Kidney epithelial cell (primary cell): ENCODE results near the gene MYO16. TPM values are rescaled to one million over a fixed set of nuclear protein-coding genes. Genes with fewer than 3 reads are reported as not detected.

ENCODE experiments used
- DNase-seq: peaks from one replicate; pipeline ENCODE4 v3.0.0-alpha.2; 2010; ENCODE audit warnings: low read depth
- H3K27me3 ChIP-seq: 2 replicates; pipeline ENCODE4 v1.6.0; 2011; ENCODE audit warnings: low read length; ENCODE audit not compliant: control insufficient read depth, insufficient read depth
- H3K36me3 ChIP-seq: 2 replicates; pipeline ENCODE4 v1.5.1; 2011; ENCODE audit warnings: low read length; ENCODE audit not compliant: control insufficient read depth, insufficient read depth
- H3K4me3 ChIP-seq: 2 replicates; pipeline ENCODE4 v1.5.1; 2011; ENCODE audit warnings: low read depth, mild to moderate bottlenecking, control low read depth, low read length
- CTCF ChIP-seq: IDR thresholded peaks from 2 replicates; pipeline ENCODE4 v1.5.1; 2011; ENCODE audit warnings: mild to moderate bottlenecking, moderate library complexity, low read length, control low read depth, inconsistent platforms; ENCODE audit not compliant: insufficient read depth, poor library complexity, severe bottlenecking
- total RNA-seq: library from RNA; depleted of rRNA; stranded (reverse); fragments of >200 nt; gene quantifications from 2 replicates; pipeline ENCODE4 v1.2.3, GENCODE V29; 2015

Gene MYO16
- total RNA-seq, 1 donor from 2014 or later: 0.38 TPM

DNA sequence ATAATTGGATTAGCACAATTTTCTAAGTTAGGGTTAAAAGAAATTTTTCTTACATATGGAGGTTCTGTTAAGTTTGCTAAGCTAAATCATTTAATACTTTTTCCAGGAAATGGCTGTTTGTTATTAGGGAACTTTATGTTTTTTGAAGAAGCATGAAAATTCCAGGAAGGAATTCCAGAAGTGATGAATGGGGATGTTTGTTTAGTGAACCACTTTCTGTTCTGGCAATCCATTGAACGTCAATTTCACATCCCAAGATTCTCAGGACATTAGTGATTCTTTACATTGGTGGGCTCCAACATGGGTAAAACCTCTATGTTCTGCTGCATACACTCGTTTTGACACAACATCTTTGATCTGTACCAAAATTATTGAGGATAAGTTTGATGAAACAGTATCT, 622.5 kb downstream of the MYO16 start:
- Histone ChIP-seq H3K27me3 (no peaks in the 10 kb centered on the region), H3K36me3 (no peaks in the 10 kb centered on the region), H3K4me3 (no peak overlapping the region)
- no peak for TF ChIP-seq CTCF
- no peak for DNase-seq

DNA sequence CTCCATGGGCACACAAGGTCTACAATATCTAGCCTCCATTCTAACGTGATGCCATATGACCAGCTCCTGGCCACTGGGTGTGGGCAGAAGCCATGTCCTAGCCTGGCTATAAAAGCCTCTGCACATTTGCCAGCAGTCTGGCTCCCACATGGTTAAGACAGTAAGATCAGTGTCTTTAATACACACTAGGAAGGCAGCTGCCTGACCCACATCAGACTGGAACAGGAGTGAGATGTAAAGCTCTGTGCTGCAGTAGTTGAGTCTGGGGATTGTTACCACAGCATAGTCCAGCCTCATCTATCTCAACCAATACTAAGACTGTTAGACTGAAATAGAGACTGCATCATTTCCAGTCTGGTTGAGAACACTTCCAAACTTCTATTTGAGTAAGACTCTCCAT, 623.9 kb downstream of the MYO16 start:
- H3K36me3 ChIP-seq: no peaks in the 10 kb centered on the region

DNA sequence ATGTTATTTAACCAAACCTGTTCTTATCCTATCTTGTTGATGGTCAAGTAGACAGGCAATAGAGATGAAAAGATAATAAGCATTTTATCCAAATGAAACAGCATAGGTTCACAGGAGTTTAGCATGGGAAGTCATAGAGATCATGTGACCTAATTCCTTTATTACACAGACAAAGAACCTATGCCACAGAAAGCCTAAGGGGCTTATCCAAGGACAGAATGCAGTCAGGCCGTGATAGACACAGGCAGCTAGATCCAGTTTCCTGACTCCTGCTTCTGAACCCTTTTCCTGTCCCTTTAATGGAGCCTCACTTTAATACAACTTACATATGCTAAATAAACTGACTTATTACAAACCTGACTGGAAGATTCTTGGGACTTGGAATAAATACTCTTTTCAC, 624.9 kb downstream of the MYO16 start:
- DNase-seq: no peak
- TF ChIP-seq CTCF: no peak
- H3K4me3 ChIP-seq: no peak overlapping the region

More for the DNA sequence above, 623.9 kb downstream of the MYO16 start:
- TF ChIP-seq CTCF: no peak
- Histone ChIP-seq H3K4me3 (no peak overlapping the region), H3K27me3 (no peaks in the 10 kb centered on the region)
- no peak for DNase-seq

GRCh38 chr13:109255141-109255856, 625.9 kb downstream of the MYO16 start:
- DNase-seq: no peak

More for the DNA sequence above, 624.9 kb downstream of the MYO16 start:
- H3K36me3 ChIP-seq: no peaks in the 10 kb centered on the region
- no peaks in the 10 kb centered on the region for H3K27me3 ChIP-seq

GRCh38 chr13:109256866-109257760, 627.7 kb downstream of the MYO16 start:
- Histone ChIP-seq H3K36me3 (no peaks in the 10 kb centered on the region), H3K4me3 (no peak overlapping the region), H3K27me3 (no peaks in the 10 kb centered on the region)
- peak; percentile 97 for DNase-seq
- no peak for TF ChIP-seq CTCF

More at GRCh38 chr13:109255141-109255856, 625.9 kb downstream of the MYO16 start:
- no peak for TF ChIP-seq CTCF
- H3K36me3 ChIP-seq: no peaks in the 10 kb centered on the region
- H3K4me3 ChIP-seq: no peak overlapping the region
- H3K27me3 ChIP-seq: no peaks in the 10 kb centered on the region
